H1 (cell line): Measurements from ENCODE around the gene SH3RF3. TPM values are rescaled to one million over a fixed set of nuclear protein-coding genes. Genes with fewer than 3 reads are reported as not detected.

Experiments used
- HDAC6 ChIP-seq: IDR thresholded peaks from one replicate; pipeline ENCODE4 v1.7.1; 2012; ENCODE audit warnings: low read depth, mild to moderate bottlenecking, inconsistent platforms, low read length, moderate library complexity
- KDM4A ChIP-seq: IDR thresholded peaks from one replicate; pipeline ENCODE4 v1.7.1; 2012; ENCODE audit warnings: low read depth, mild to moderate bottlenecking, moderate library complexity, low read length, inconsistent platforms; ENCODE audit not compliant: severe bottlenecking
- NANOG ChIP-seq: IDR thresholded peaks from 2 replicates; pipeline ENCODE4 v1.6.1; 2011; ENCODE audit warnings: low read length, low read depth, mild to moderate bottlenecking, inconsistent platforms; ENCODE audit not compliant: insufficient read depth, poor library complexity, severe bottlenecking
- PHF8 ChIP-seq: fragments of 200-600 bp; sonication (generic); conservative IDR thresholded peaks from 2 replicates; pipeline ENCODE4 v1.7.1; 2012; ENCODE audit warnings: low read depth, mild to moderate bottlenecking, inconsistent platforms, low read length, moderate library complexity
- POLR2AphosphoS5 ChIP-seq: IDR thresholded peaks from 2 replicates; pipeline ENCODE4 v1.6.1; 2011; ENCODE audit warnings: low read depth, low read length
- SUZ12 ChIP-seq: fragments of 200-600 bp; sonication (generic); IDR thresholded peaks from 2 replicates; pipeline ENCODE4 v1.6.1; 2012; ENCODE audit warnings: mild to moderate bottlenecking, inconsistent platforms, low read length, moderate library complexity, mixed read lengths
- YY1 ChIP-seq: IDR thresholded peaks from 2 replicates; pipeline ENCODE4 v1.6.1; 2011; ENCODE audit warnings: low read depth, mild to moderate bottlenecking, low read length
- polyA plus RNA-seq, 7 experiments: library from polyadenylated mRNA; depleted of rRNA in 3 of 7; stranded (reverse) in 5 of 7; unstranded in 2 of 7; fragments of >200 nt in 5 of 7; fragments of 200-250 nt in 2 of 7; gene quantifications; 1 replicate in 5 of 7; 2 replicates in 1 of 7; 4 replicates in 1 of 7; pipeline versions ENCODE4 v1.2.1 to v1.2.3, GENCODE V29; 2011 to 2013; ENCODE audit warnings: missing spikeins in 2 of 7, mixed read lengths in 2 of 7
- total RNA-seq: library from RNA; stranded (reverse); fragmentation: NEBNext Ultra II Directional; extraction: Animal tissue kit (Norgen Biotek cat#: 25700); gene quantifications from 2 replicates; pipeline ENCODE4 v1.2.1, GENCODE V29; 2021
- TF ChIP-seq, protein P1 (sequence below): fragments of 300-600 bp; sonication (generic); IDR thresholded peaks from 2 replicates; pipeline ENCODE4 v1.7.1; 2012; ENCODE audit warnings: low read length, moderate library complexity, mild to moderate bottlenecking, inconsistent platforms; ENCODE audit not compliant: insufficient replicate concordance

Gene SH3RF3
- total and polyA plus RNA-seq, 2 of the 8 experiments (the other 6 are each of a cell fraction or from before 2014, with no cell fraction given), result 0.11 to 0.65 TPM

DNA sequence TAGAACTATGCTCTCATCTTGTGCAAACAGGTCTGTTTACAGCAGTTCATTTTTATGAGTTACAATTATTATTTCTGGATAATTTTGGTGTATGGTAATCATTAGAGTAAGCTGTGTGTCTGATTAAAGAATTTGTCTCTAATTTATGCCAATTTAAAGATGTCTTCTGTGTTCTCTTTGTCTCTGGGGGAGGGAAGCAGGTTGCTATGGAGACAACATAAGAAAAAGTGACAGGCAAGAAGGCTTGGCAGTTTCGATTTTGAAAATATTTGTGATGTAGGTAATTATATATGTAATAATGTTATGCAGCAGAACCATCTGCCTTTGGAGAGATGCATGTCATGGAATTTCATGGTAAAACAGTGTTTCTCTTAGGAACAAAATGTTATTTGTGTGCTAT lies 78.2 kb downstream of the SH3RF3 start (continued):
- TF ChIP-seq, protein P1, sequence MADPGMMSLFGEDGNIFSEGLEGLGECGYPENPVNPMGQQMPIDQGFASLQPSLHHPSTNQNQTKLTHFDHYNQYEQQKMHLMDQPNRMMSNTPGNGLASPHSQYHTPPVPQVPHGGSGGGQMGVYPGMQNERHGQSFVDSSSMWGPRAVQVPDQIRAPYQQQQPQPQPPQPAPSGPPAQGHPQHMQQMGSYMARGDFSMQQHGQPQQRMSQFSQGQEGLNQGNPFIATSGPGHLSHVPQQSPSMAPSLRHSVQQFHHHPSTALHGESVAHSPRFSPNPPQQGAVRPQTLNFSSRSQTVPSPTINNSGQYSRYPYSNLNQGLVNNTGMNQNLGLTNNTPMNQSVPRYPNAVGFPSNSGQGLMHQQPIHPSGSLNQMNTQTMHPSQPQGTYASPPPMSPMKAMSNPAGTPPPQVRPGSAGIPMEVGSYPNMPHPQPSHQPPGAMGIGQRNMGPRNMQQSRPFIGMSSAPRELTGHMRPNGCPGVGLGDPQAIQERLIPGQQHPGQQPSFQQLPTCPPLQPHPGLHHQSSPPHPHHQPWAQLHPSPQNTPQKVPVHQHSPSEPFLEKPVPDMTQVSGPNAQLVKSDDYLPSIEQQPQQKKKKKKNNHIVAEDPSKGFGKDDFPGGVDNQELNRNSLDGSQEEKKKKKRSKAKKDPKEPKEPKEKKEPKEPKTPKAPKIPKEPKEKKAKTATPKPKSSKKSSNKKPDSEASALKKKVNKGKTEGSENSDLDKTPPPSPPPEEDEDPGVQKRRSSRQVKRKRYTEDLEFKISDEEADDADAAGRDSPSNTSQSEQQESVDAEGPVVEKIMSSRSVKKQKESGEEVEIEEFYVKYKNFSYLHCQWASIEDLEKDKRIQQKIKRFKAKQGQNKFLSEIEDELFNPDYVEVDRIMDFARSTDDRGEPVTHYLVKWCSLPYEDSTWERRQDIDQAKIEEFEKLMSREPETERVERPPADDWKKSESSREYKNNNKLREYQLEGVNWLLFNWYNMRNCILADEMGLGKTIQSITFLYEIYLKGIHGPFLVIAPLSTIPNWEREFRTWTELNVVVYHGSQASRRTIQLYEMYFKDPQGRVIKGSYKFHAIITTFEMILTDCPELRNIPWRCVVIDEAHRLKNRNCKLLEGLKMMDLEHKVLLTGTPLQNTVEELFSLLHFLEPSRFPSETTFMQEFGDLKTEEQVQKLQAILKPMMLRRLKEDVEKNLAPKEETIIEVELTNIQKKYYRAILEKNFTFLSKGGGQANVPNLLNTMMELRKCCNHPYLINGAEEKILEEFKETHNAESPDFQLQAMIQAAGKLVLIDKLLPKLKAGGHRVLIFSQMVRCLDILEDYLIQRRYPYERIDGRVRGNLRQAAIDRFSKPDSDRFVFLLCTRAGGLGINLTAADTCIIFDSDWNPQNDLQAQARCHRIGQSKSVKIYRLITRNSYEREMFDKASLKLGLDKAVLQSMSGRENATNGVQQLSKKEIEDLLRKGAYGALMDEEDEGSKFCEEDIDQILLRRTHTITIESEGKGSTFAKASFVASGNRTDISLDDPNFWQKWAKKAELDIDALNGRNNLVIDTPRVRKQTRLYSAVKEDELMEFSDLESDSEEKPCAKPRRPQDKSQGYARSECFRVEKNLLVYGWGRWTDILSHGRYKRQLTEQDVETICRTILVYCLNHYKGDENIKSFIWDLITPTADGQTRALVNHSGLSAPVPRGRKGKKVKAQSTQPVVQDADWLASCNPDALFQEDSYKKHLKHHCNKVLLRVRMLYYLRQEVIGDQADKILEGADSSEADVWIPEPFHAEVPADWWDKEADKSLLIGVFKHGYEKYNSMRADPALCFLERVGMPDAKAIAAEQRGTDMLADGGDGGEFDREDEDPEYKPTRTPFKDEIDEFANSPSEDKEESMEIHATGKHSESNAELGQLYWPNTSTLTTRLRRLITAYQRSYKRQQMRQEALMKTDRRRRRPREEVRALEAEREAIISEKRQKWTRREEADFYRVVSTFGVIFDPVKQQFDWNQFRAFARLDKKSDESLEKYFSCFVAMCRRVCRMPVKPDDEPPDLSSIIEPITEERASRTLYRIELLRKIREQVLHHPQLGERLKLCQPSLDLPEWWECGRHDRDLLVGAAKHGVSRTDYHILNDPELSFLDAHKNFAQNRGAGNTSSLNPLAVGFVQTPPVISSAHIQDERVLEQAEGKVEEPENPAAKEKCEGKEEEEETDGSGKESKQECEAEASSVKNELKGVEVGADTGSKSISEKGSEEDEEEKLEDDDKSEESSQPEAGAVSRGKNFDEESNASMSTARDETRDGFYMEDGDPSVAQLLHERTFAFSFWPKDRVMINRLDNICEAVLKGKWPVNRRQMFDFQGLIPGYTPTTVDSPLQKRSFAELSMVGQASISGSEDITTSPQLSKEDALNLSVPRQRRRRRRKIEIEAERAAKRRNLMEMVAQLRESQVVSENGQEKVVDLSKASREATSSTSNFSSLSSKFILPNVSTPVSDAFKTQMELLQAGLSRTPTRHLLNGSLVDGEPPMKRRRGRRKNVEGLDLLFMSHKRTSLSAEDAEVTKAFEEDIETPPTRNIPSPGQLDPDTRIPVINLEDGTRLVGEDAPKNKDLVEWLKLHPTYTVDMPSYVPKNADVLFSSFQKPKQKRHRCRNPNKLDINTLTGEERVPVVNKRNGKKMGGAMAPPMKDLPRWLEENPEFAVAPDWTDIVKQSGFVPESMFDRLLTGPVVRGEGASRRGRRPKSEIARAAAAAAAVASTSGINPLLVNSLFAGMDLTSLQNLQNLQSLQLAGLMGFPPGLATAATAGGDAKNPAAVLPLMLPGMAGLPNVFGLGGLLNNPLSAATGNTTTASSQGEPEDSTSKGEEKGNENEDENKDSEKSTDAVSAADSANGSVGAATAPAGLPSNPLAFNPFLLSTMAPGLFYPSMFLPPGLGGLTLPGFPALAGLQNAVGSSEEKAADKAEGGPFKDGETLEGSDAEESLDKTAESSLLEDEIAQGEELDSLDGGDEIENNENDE, result no peak
- no peak for TF ChIP-seq KDM4A
- no peak for TF ChIP-seq SUZ12
- no peak for TF ChIP-seq POLR2AphosphoS5
- no peak for TF ChIP-seq PHF8
- TF ChIP-seq HDAC6, result no peak
- no peak for TF ChIP-seq NANOG
- TF ChIP-seq YY1, result no peak
